ENCODE measurements around the gene SYNGR1.

Gene SYNGR1

GRCh38 chr22:39379756-39380730 lies 30.3 kb downstream of the SYNGR1 start:
- Mint-ChIP-seq H3K4me3 (no peak overlapping the region), H3K4me1 (no peaks in the 10 kb centered on the region), H3K27me3 (ENCODE audit: low read depth) (no peaks in the 10 kb centered on the region), H3K27ac (no peak overlapping the region), H3K36me3 (ENCODE audit: low read depth) (peaks cover 3% of the 10 kb centered on the region), H3K9me3 (no peaks in the 10 kb centered on the region)
- TF ChIP-seq CTCF (IDR thresholded peaks at IDR 0.05; ENCODE audit: unreplicated experiment in 3 of 3): no peak

GRCh38 chr22:39381009-39381755 lies 31.4 kb downstream of the SYNGR1 start:
- no peak for TF ChIP-seq CTCF (IDR thresholded peaks at IDR 0.05; ENCODE audit: unreplicated experiment in 3 of 3)
- Mint-ChIP-seq H3K4me3 (no peak overlapping the region), H3K27me3 (ENCODE audit: low read depth) (no peaks in the 10 kb centered on the region), H3K4me1 (no peaks in the 10 kb centered on the region), H3K27ac (no peak overlapping the region), H3K36me3 (ENCODE audit: low read depth) (peaks cover 3% of the 10 kb centered on the region), H3K9me3 (no peaks in the 10 kb centered on the region)

GRCh38 chr22:39381930-39382329 lies 32.1 kb downstream of the SYNGR1 start:
- Mint-ChIP-seq H3K36me3 (ENCODE audit: low read depth) (peaks cover 3% of the 10 kb centered on the region), H3K4me3 (no peak overlapping the region), H3K9me3 (no peaks in the 10 kb centered on the region), H3K27ac (no peak overlapping the region), H3K27me3 (ENCODE audit: low read depth) (peaks cover 1% of the 10 kb centered on the region), H3K4me1 (no peaks in the 10 kb centered on the region)
- TF ChIP-seq CTCF (IDR thresholded peaks at IDR 0.05; ENCODE audit: unreplicated experiment in 3 of 3): no peak

- no peaks in the 10 kb centered on the region for H3K4me1 Mint-ChIP-seq
- H3K9me3 Mint-ChIP-seq: no peaks in the 10 kb centered on the region
- peaks cover 3% of the 10 kb centered on the region for H3K36me3 Mint-ChIP-seq (ENCODE audit: low read depth)
- H3K27ac Mint-ChIP-seq: no peak overlapping the region
- peaks cover 6% of the 10 kb centered on the region for H3K27me3 Mint-ChIP-seq (ENCODE audit: low read depth)
- no peak for TF ChIP-seq CTCF (IDR thresholded peaks at IDR 0.05; ENCODE audit: unreplicated experiment in 3 of 3)
- no peak overlapping the region for H3K4me3 Mint-ChIP-seq
Observed at GRCh38 chr22:39382410-39382809, 32.6 kb downstream of the SYNGR1 start.

GRCh38 chr22:39383841-39384625 lies 34.2 kb downstream of the SYNGR1 start:
- peaks cover 13% of the 10 kb centered on the region for H3K27me3 Mint-ChIP-seq (ENCODE audit: low read depth)
- no peak overlapping the region for H3K4me3 Mint-ChIP-seq
- no peaks in the 10 kb centered on the region for H3K4me1 Mint-ChIP-seq
- H3K27ac Mint-ChIP-seq: no peak overlapping the region
- no peak for TF ChIP-seq CTCF (IDR thresholded peaks at IDR 0.05; ENCODE audit: unreplicated experiment in 3 of 3)
- no peaks in the 10 kb centered on the region for H3K36me3 Mint-ChIP-seq (ENCODE audit: low read depth)
- no peaks in the 10 kb centered on the region for H3K9me3 Mint-ChIP-seq

Measured in nephron (organoid).